Adrenal gland (tissue), 12 donors: Measurements from ENCODE around the gene PRKG1. TPM values are rescaled to one million over a fixed set of nuclear protein-coding genes. Genes with fewer than 3 reads are reported as not detected.

Experiments
- DNase-seq, 7 donors: peaks; one replicate each; pipeline ENCODE4 v3.0.0-alpha.2; 2019 to 2020
- H3K27ac ChIP-seq, 5 donors: fragments of 200-600 bp; sonication (generic) in 4 of 5; 1 replicate in 3 of 5; 2 replicates in 2 of 5; pipeline versions ENCODE4 v1.5.1 to v1.8.0; 2016 to 2020; ENCODE audit warnings: mild to moderate bottlenecking in 1 of 5
- H3K27me3 ChIP-seq: fragments of 200-600 bp; 2 replicates; pipeline ENCODE4 v1.8.0; 2021
- H3K36me3 ChIP-seq, 2 donors: fragments of 200-600 bp; replicated peaks in 1 of 2; 1 replicate in 1 of 2; 2 replicates in 1 of 2; pipeline versions ENCODE4 v1.5.1 to v1.8.0; 2018 to 2022
- H3K4me1 ChIP-seq, 2 donors: fragments of 200-600 bp; replicated peaks in 1 of 2; 1 replicate in 1 of 2; 2 replicates in 1 of 2; pipeline versions ENCODE4 v1.5.1 to v1.8.0; 2018 to 2021
- H3K4me3 ChIP-seq, 4 donors: fragments of 200-600 bp; sonication (generic) in 3 of 4; one replicate each; pipeline ENCODE4 v1.5.1; 2016 to 2018
- H3K9me3 ChIP-seq, 3 donors: fragments of 200-600 bp; sonication (generic) in 1 of 3; replicated peaks in 1 of 3; 1 replicate in 2 of 3; 2 replicates in 1 of 3; pipeline versions ENCODE4 v1.5.1 to v1.8.0; 2016 to 2021
- CTCF ChIP-seq, 6 experiments: fragments of 450-650 bp in 4 of 6; fragments of 200-600 bp in 2 of 6; sonication (generic) in 1 of 6; IDR thresholded peaks; 1 replicate in 5 of 6; 2 replicates in 1 of 6; pipeline versions ENCODE4 v1.5.1 to v1.8.0; 2016 to 2021; ENCODE audit warnings: antibody characterized with exemption in 6 of 6, mild to moderate bottlenecking in 2 of 6, moderate library complexity in 1 of 6
- POLR2A ChIP-seq, 2 donors: fragments of 450-650 bp; IDR thresholded peaks; one replicate each; pipeline ENCODE4 v1.6.1; 2017; ENCODE audit warnings: antibody characterized with exemption in 2 of 2, mild to moderate bottlenecking in 2 of 2, moderate library complexity in 1 of 2
- WGBS, 4 donors: extraction: QIAGEN DNeasy Blood & Tissue Kit in 2 of 4; methylation state at CpG; one replicate each; pipeline versions ENCODE4 v1.1.5 to v1.1.7; 2013 to 2017; 5-methylcytosine and 5-hydroxymethylcytosine counted together
- intact Hi-C, 2 donors: fragments of 100-400 bp; cut with DNase I; formaldehyde crosslinking; loops; one replicate each; pipeline versions ENCODE4 v1.14.1 to v1.15.0; 2022 to 2023
- polyA plus RNA-seq, 3 donors: library from polyadenylated mRNA; stranded (reverse); fragments of 200-250 nt in 2 of 3; fragments of 350-450 nt in 1 of 3; fragmentation: Illumina TruSeq in 1 of 3; extraction: RNeasy Lipid Tissue Mini Kit (QIAGEN cat#74804) in 1 of 3; gene quantifications; one replicate each; pipeline ENCODE4 v1.2.3, GENCODE V29; 2013 to 2014
- total RNA-seq, 9 donors: library from RNA; depleted of rRNA in 4 of 9; stranded (reverse); fragments of >200 nt in 4 of 9; fragments of 120-200 nt in 1 of 9; fragmentation: NEBNext Ultra II Directional in 1 of 9; extraction: Animal tissue kit (Norgen Biotek cat#: 25700) in 1 of 9; gene quantifications; one replicate each; pipeline versions ENCODE4 v1.1.0 to v1.2.4, GENCODE V29; 2013 to 2023
- donor health status: healthy with polysubstance abuse.
- donor health status: Bipolar disorder and iron deficiency.
- donor health status: DM: yes; HTN: yes; CAD: no.
- donor health status: DM: no; HTN: no; CAD: no.
- donor health status: DM: no; HTN: no; CAD: no.
- donor health status: DM: yes; HTN: yes; CAD: no.

PRKG1 gene
- total and polyA plus RNA-seq, 12 donors: 6.9 to 104 (median 29.7) TPM

GRCh38 chr10:52170776-52171175, 1096.5 kb downstream of the PRKG1 start:
- H3K27ac ChIP-seq: no peak overlapping the region
- no peaks in the 10 kb centered on the region for H3K36me3 ChIP-seq
- 83 to 90% (median 86%) methylated on average over 4 of the region's 4 CpGs for WGBS, 4 donors
- H3K4me1 ChIP-seq: no peaks in the 10 kb centered on the region
- intact Hi-C loops: no loop called here
- TF ChIP-seq CTCF (IDR thresholded peaks at IDR 0.05) (no peak), POLR2A (IDR thresholded peaks at IDR 0.05) (no peak)
- no peak overlapping the region for H3K4me3 ChIP-seq
- H3K9me3 ChIP-seq: no peaks in the 10 kb centered on the region
- no peaks in the 10 kb centered on the region for H3K27me3 ChIP-seq
- no peak for DNase-seq

GRCh38 chr10:52172581-52172980, 1098.3 kb downstream of the PRKG1 start:
- H3K4me3 ChIP-seq: no peak overlapping the region
- intact Hi-C loops: no loop called here
- H3K9me3 ChIP-seq: no peaks in the 10 kb centered on the region
- no peak for DNase-seq
- no peaks in the 10 kb centered on the region for H3K27me3 ChIP-seq
- H3K27ac ChIP-seq: no peak overlapping the region
- TF ChIP-seq CTCF (IDR thresholded peaks at IDR 0.05): no peak
- no peak for TF ChIP-seq POLR2A (IDR thresholded peaks at IDR 0.05)
- H3K36me3 ChIP-seq: no peaks in the 10 kb centered on the region
- 86 to 100% (median 92%) methylated on average over 1 of the region's 1 CpG for WGBS, 4 donors
- H3K4me1 ChIP-seq: no peaks in the 10 kb centered on the region

GRCh38 chr10:52185256-52185655, 1111.0 kb downstream of the PRKG1 start:
- H3K9me3 ChIP-seq: peaks cover 0 to 1% (median 0%) of the 10 kb centered on the region in 3 donors
- no peak overlapping the region for H3K27ac ChIP-seq
- no peaks in the 10 kb centered on the region for H3K27me3 ChIP-seq
- no peaks in the 10 kb centered on the region for H3K36me3 ChIP-seq
- intact Hi-C loops: no loop called here
- H3K4me1 ChIP-seq: no peaks in the 10 kb centered on the region
- H3K4me3 ChIP-seq: no peak overlapping the region
- TF ChIP-seq POLR2A (IDR thresholded peaks at IDR 0.05): no peak
- TF ChIP-seq CTCF (IDR thresholded peaks at IDR 0.05): no peak
- DNase-seq: no peak

- no peak for DNase-seq
- Histone ChIP-seq H3K9me3 (no peaks in the 10 kb centered on the region), H3K36me3 (no peaks in the 10 kb centered on the region), H3K27me3 (no peaks in the 10 kb centered on the region), H3K4me1 (no peaks in the 10 kb centered on the region), H3K27ac (no peak overlapping the region), H3K4me3 (no peak overlapping the region)
- intact Hi-C loops: no loop called here
- TF ChIP-seq CTCF (IDR thresholded peaks at IDR 0.05) (no peak), POLR2A (IDR thresholded peaks at IDR 0.05) (no peak)
- WGBS, 4 donors: 56 to 66% (median 62%) methylated on average over 3 of the region's 3 CpGs
Measured at GRCh38 chr10:52187521-52188258, 1113.4 kb downstream of the PRKG1 start.
